Skeletal muscle tissue (tissue), 4 donors: Measurements from ENCODE around the gene TTLL11. TPM values are rescaled to one million over a fixed set of nuclear protein-coding genes. Genes with fewer than 3 reads are reported as not detected.

ENCODE experiments used
- H3K27ac ChIP-seq: one replicate; pipeline ENCODE4 v1.7.0; 2013; ENCODE audit warnings: mild to moderate bottlenecking, low read depth, low read length, inconsistent platforms
- H3K27me3 ChIP-seq, 3 donors: one replicate each; pipeline ENCODE4 v1.7.0; 2013; ENCODE audit warnings: low read length in 3 of 3; ENCODE audit not compliant: control insufficient read depth in 3 of 3, insufficient read depth in 3 of 3
- H3K36me3 ChIP-seq, 3 donors: one replicate each; pipeline ENCODE4 v1.7.0; 2013; ENCODE audit warnings: low read length in 3 of 3; ENCODE audit not compliant: control insufficient read depth in 3 of 3, insufficient read depth in 3 of 3
- H3K4me1 ChIP-seq, 3 donors: one replicate each; pipeline ENCODE4 v1.7.0; 2013; ENCODE audit warnings: low read length in 3 of 3, mild to moderate bottlenecking in 3 of 3; ENCODE audit not compliant: control insufficient read depth in 3 of 3, insufficient read depth in 3 of 3
- H3K4me3 ChIP-seq, 3 donors: one replicate each; pipeline ENCODE4 v1.7.0; 2013; ENCODE audit warnings: low read length in 3 of 3
- H3K9ac ChIP-seq, 3 donors: one replicate each; pipeline ENCODE4 v1.7.0; 2013; ENCODE audit warnings: low read length in 3 of 3, mild to moderate bottlenecking in 3 of 3, moderate library complexity in 2 of 3, low read depth in 1 of 3
- H3K9me3 ChIP-seq, 3 donors: one replicate each; pipeline ENCODE4 v1.7.0; 2013; ENCODE audit warnings: low read length in 3 of 3; ENCODE audit not compliant: control insufficient read depth in 3 of 3
- total RNA-seq: library from RNA; depleted of rRNA; stranded (reverse); fragments of >200 nt; gene quantifications from one replicate; pipeline ENCODE4 v1.2.3, GENCODE V29; 2014
- donor health status: Osteomylitis.

The TTLL11 gene
- total RNA-seq, 1 donor from 2014 or later: 13.0 TPM

DNA sequence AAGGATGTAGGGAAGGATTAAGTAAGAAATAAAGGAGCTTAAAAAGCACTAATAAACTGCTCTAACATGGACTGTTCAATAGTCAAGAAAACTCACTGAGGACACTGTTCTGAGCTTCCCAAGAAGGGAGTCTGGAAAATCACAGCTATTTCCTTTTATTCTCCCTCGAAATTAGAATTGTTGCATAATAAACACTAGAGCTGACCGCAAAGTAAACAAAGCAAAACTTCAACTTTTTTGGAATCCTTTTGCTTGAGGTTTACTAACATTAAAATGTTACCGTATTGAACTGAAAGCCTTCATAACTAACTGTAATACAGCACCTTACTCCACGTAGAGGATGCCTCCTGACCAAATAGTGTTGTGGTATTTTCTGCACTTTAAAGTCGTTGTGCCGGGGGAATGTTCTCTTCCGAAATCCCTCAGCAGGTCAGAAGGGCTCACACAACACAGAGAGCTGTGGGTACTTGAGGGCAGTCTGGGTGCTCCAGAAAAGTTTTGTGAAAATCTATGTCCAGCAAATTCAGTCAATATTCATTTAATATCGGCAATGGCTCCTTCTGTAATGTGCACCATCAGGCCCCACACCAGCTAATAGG is 59.2 kb downstream of the TTLL11 start:
- no peaks in the 10 kb centered on the region for H3K9me3 ChIP-seq
- H3K36me3 ChIP-seq: peaks cover 5 to 18% (median 11%) of the 10 kb centered on the region in 3 donors
- H3K4me3 ChIP-seq: no peak overlapping the region
- H3K9ac ChIP-seq: no peak overlapping the region
- no peak overlapping the region for H3K27ac ChIP-seq
- no peaks in the 10 kb centered on the region for H3K27me3 ChIP-seq
- peaks cover 23 to 39% (median 38%) of the 10 kb centered on the region in 3 donors for H3K4me1 ChIP-seq

DNA sequence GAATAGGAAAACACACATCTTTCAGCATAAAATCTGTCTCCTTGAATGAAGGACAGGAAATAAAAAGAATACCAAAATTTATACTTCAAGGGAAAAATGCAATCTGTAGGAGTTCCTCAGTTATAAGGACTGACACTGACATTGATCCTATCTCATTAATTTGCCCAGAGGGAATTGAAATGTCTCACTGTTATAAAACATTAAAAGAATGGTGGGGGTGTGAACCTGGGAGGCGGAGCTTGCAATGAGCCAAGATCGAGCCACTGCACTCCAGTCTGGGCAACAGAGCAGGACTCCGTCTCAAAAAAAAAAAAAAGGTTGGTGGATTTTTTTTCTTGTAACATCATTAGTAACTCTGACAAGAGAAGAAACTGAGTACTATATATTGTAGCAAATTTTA is 60.8 kb downstream of the TTLL11 start:
- Histone ChIP-seq H3K9ac (no peak overlapping the region), H3K27me3 (no peaks in the 10 kb centered on the region), H3K4me1 (peaks cover 15 to 28% (median 26%) of the 10 kb centered on the region in 3 donors), H3K36me3 (peaks cover 5 to 12% (median 6%) of the 10 kb centered on the region in 3 donors), H3K9me3 (no peaks in the 10 kb centered on the region), H3K4me3 (no peak overlapping the region), H3K27ac (no peak overlapping the region)

DNA sequence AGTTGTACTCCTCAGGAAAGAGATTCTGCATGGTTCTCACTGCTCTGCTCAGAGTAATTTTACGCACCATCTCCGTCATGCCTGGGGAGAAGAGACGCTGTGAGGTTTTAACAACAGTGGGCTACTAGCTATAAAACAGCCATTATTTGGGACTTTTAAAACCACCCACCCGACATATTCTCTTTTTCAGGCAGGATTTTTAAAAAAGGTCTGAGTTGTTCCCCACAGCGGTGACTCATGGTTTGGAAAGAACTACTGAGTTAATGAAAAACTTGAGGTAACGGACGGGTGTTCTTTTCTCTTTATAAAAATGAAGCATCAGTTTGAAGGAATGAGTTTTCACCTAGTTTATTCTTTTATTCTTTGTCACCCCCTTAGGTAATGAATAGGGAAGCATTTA is 61.3 kb downstream of the TTLL11 start:
- no peak overlapping the region for H3K9ac ChIP-seq
- H3K9me3 ChIP-seq: no peaks in the 10 kb centered on the region
- H3K4me1 ChIP-seq: peaks cover 11 to 22% (median 22%) of the 10 kb centered on the region in 3 donors
- H3K36me3 ChIP-seq: peaks cover 5 to 11% (median 9%) of the 10 kb centered on the region in 3 donors
- H3K27ac ChIP-seq: no peak overlapping the region
- H3K4me3 ChIP-seq: no peak overlapping the region
- H3K27me3 ChIP-seq: no peaks in the 10 kb centered on the region

DNA sequence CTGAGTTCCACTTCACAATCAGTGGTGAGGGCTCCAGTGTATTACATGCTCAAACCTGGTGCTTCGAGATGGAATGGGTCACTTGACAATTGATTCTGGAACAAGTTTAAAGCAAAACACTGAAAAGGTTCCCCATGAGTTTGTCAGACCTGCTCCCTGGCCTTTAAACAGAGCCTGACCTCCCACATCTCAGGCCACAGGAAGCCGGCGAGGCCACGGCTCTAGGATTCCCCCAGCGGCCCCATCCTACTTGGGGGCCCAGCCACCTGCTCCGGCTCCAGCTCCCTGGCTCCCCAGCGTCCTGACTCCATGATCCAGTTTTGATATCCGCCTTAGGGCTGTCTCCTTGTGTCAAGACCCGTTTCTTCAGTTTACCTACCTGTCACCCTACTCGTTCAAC is 62.0 kb downstream of the TTLL11 start:
- Histone ChIP-seq H3K9ac (no peak overlapping the region), H3K27ac (no peak overlapping the region)

DNA sequence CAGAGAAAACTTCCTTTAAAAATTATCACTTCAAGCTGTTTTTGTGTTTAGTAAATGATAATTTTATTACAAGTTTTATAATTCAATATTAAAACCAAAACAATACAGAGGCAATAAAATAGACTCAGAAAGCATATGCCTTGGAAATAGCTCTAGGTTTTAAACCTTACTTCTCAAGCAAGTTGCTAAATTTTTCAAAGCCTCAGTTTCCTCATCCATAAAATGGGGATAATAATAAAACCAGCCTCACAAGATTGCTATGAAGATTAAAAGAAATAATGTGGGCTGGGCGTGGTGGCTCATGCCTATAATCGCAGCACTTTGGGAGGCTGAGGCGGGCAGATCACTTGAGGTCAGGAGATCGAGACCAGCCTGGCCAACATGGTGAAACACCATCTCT is 62.8 kb downstream of the TTLL11 start:
- no peaks in the 10 kb centered on the region for H3K9me3 ChIP-seq
- H3K27me3 ChIP-seq: no peaks in the 10 kb centered on the region
- H3K27ac ChIP-seq: no peak overlapping the region
- H3K9ac ChIP-seq: no peak overlapping the region
- H3K4me3 ChIP-seq: no peak overlapping the region
- H3K36me3 ChIP-seq: peaks cover 6 to 11% (median 7%) of the 10 kb centered on the region in 3 donors
- H3K4me1 ChIP-seq: peaks cover 11 to 13% (median 11%) of the 10 kb centered on the region in 3 donors

More for the DNA sequence above, 62.0 kb downstream of the TTLL11 start:
- peaks cover 5 to 11% (median 9%) of the 10 kb centered on the region in 3 donors for H3K36me3 ChIP-seq
- peaks cover 11 to 19% (median 19%) of the 10 kb centered on the region in 3 donors for H3K4me1 ChIP-seq
- H3K9me3 ChIP-seq: no peaks in the 10 kb centered on the region
- H3K4me3 ChIP-seq: no peak overlapping the region
- no peaks in the 10 kb centered on the region for H3K27me3 ChIP-seq

DNA sequence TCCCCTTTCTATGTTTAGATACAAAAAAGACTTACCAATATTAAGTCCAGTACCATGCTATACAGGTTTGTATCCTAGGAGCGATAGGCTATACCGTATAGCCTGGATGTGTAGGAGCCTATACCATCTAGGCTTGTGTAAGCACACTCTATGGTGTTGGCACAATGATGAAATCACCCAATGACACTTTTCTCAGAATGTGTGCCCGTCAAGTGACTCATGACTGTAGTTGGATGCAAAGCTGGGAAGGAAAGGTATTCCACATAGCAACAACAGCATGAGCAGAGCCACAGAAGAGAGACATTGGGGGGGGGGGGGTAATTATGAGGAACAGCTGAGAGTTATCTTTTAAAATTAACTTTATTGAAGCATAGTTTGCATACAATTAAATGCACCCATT is 63.2 kb downstream of the TTLL11 start:
- H3K27ac ChIP-seq: no peak overlapping the region
- no peak overlapping the region for H3K4me3 ChIP-seq
- no peaks in the 10 kb centered on the region for H3K27me3 ChIP-seq
- no peak overlapping the region for H3K9ac ChIP-seq
- peaks cover 6 to 10% (median 8%) of the 10 kb centered on the region in 3 donors for H3K4me1 ChIP-seq
- H3K36me3 ChIP-seq: peaks cover 7 to 11% (median 9%) of the 10 kb centered on the region in 3 donors
- H3K9me3 ChIP-seq: no peaks in the 10 kb centered on the region

DNA sequence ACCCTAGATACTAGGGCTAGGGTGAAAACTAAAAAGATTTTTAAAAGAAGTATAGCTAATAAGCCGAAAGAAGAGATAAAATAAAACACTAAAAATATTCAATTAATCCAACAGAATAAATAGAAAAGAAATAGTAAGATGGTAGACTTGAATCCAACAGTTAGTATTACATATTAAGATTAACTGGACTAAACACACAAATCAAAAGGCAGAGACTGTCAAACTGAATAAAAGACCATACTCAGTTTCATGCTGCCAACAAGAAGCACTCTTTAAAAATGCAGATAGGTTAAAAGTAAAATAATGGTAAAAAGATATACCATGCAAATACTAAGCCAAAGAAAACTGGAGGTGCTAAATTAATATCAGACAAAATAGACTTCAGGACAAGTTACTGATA is 65.0 kb downstream of the TTLL11 start:
- no peak overlapping the region for H3K9ac ChIP-seq
- peaks cover 0 to 2% (median 0%) of the 10 kb centered on the region in 3 donors for H3K9me3 ChIP-seq
- no peak overlapping the region for H3K27ac ChIP-seq
- no peaks in the 10 kb centered on the region for H3K27me3 ChIP-seq
- no peak overlapping the region for H3K4me3 ChIP-seq
- H3K4me1 ChIP-seq: no peaks in the 10 kb centered on the region
- H3K36me3 ChIP-seq: peaks cover 5 to 11% (median 7%) of the 10 kb centered on the region in 3 donors

DNA sequence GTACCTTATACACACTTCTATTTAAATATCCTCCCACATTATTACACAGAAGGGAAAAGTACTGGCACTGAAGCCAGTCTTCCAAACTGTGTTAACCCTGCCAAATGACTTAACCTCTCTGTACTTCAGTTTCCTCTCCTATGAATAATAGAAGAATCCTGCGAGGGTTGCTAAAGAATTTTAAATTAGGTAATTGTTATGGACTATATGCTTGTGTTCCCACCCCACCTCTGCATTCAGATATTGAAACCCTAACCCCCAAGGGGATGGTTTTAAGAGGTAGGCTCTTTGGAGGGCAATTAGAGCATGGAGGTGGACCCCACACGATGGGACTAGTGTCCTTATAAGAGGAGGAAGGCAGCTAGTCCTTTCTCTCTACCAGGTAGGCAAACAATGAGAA is 72.7 kb downstream of the TTLL11 start:
- H3K4me3 ChIP-seq: no peak overlapping the region
- no peak overlapping the region for H3K27ac ChIP-seq
- H3K36me3 ChIP-seq: peaks cover 0 to 2% (median 2%) of the 10 kb centered on the region in 3 donors
- H3K9ac ChIP-seq: no peak overlapping the region
- no peaks in the 10 kb centered on the region for H3K27me3 ChIP-seq
- H3K4me1 ChIP-seq: peaks cover 2 to 8% (median 5%) of the 10 kb centered on the region in 3 donors
- H3K9me3 ChIP-seq: peaks cover 0 to 2% (median 0%) of the 10 kb centered on the region in 3 donors

DNA sequence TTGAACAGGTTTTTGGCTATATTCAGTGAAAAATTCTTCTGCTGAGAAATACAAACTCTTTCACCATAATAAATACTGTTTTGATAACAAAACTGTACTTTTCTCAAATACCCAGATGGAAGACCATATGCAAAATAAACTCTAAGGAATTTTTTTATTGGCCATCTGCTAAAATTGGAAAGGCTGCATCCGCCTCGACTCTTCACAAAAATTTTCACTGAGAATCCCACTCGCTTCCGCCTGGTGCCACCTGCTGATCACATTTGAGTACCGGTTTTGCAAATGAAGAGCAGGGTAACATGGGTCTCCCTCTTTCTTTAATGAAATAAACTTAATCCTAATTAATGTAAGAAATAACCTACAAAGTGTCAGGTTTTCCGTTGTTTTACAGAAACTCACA is 76.4 kb downstream of the TTLL11 start:
- Histone ChIP-seq H3K27ac (no peak overlapping the region), H3K36me3 (no peaks in the 10 kb centered on the region), H3K9ac (no peak overlapping the region), H3K9me3 (no peaks in the 10 kb centered on the region), H3K4me1 (peaks cover 14 to 16% (median 15%) of the 10 kb centered on the region in 3 donors), H3K27me3 (no peaks in the 10 kb centered on the region), H3K4me3 (no peak overlapping the region)

DNA sequence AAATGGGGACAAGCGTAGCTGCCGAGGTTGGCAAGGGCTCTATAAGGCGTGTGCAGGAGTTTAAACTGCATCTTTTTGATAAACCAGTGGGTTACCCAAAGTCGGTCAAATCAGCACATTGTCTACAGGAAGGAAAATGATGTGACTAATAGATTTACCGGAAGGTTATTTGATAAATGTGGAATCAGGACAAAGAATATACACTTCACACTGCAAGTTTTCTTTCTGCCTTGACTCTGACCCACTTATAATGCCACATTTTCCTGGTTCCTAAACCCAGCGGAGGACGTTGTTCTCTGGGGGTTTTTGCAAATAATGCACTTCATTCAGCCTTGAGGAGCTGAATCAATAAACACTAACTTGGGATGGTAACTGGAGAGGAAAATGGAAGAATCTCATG is 76.8 kb downstream of the TTLL11 start:
- Histone ChIP-seq H3K27ac (no peak overlapping the region), H3K36me3 (no peaks in the 10 kb centered on the region), H3K9ac (no peak overlapping the region), H3K9me3 (no peaks in the 10 kb centered on the region), H3K4me3 (no peak overlapping the region), H3K4me1 (peaks cover 14 to 16% (median 15%) of the 10 kb centered on the region in 3 donors), H3K27me3 (no peaks in the 10 kb centered on the region)
